Upper lobe of left lung (tissue), 6 donors: ENCODE data around the gene ZNF81. TPM values are rescaled to one million over a fixed set of nuclear protein-coding genes. Genes with fewer than 3 reads are reported as not detected.
A peak's percentile ranks its signal among the peaks of the same experiment; 100 is the strongest.
"Not testable (repeated sequence)": the region's sequence is repeated elsewhere in the genome, so short reads cannot be mapped to it uniquely, and the experiment has no call there.

Experiments
- ATAC-seq, 2 donors: fragments of 200-7000 bp; cut with Tn5 transposase; one replicate each; pipeline ENCODE4 v1.9.1; 2022; ENCODE audit warnings: mild to moderate bottlenecking in 2 of 2, moderate library complexity in 2 of 2; ENCODE audit not compliant: low FRiP score in 2 of 2
- DNase-seq, 2 donors: peaks; one replicate each; pipeline ENCODE4 v3.0.0-alpha.2; 2019 to 2020
- H3K27ac ChIP-seq, 4 donors: fragments of 200-600 bp; sonication (generic); one replicate each; pipeline ENCODE4 v1.5.1; 2016 to 2019
- H3K27me3 ChIP-seq, 4 donors: fragments of 200-600 bp; sonication (generic); one replicate each; pipeline ENCODE4 v1.5.1; 2017 to 2019
- H3K36me3 ChIP-seq, 4 donors: fragments of 200-600 bp; sonication (generic); one replicate each; pipeline ENCODE4 v1.5.1; 2016 to 2019
- H3K4me1 ChIP-seq, 4 donors: fragments of 200-600 bp; sonication (generic); one replicate each; pipeline ENCODE4 v1.5.1; 2018 to 2019
- H3K4me3 ChIP-seq, 4 donors: fragments of 200-600 bp; sonication (generic); one replicate each; pipeline ENCODE4 v1.5.1; 2017 to 2019; ENCODE audit warnings: mild to moderate bottlenecking in 2 of 4, moderate library complexity in 1 of 4
- H3K9me3 ChIP-seq, 4 donors: fragments of 200-600 bp; sonication (generic); one replicate each; pipeline ENCODE4 v1.5.1; 2018 to 2019
- CTCF ChIP-seq, 6 experiments: fragments of 450-650 bp in 4 of 6; fragments of 200-600 bp in 2 of 6; sonication (generic) in 2 of 6; IDR thresholded peaks; one replicate each; pipeline ENCODE4 v1.5.1; 2016 to 2019; ENCODE audit warnings: antibody characterized with exemption in 6 of 6
- EP300 ChIP-seq, 4 donors: sonication (generic); formaldehyde crosslinking; IDR thresholded peaks; one replicate each; pipeline ENCODE4 v1.5.1; 2017; ENCODE audit warnings: antibody characterized with exemption in 4 of 4, control low read depth in 2 of 4
- POLR2A ChIP-seq, 4 donors: fragments of 450-650 bp; IDR thresholded peaks; one replicate each; pipeline ENCODE4 v1.5.1; 2016 to 2017; ENCODE audit warnings: antibody characterized with exemption in 4 of 4, mild to moderate bottlenecking in 2 of 4
- POLR2AphosphoS5 ChIP-seq, 2 donors: sonication (generic); formaldehyde crosslinking; IDR thresholded peaks; one replicate each; pipeline ENCODE4 v1.5.1; 2017; ENCODE audit warnings: antibody characterized with exemption in 2 of 2
- WGBS, 2 donors: methylation state at CpG; one replicate each; pipeline ENCODE4 v1.1.5; 2017 to 2018; 5-methylcytosine and 5-hydroxymethylcytosine counted together
- total RNA-seq, 6 donors: library from RNA; depleted of rRNA in 4 of 6; stranded (reverse); fragments of >200 nt in 4 of 6; gene quantifications; one replicate each; pipeline versions ENCODE4 v1.1.0 to v1.2.1, GENCODE V29; 2016 to 2021
- donor health status: DM: no; HTN: no; CAD: no; lungs with moderate emphysema.
- donor health status: DM: no; HTN: yes; CAD: no; lungs with severe emphysema.

ZNF81 gene
- total RNA-seq, 6 donors from 2014 or later, result 3.2 to 22.0 (median 9.0) TPM

GRCh38 chrX:47933946-47934345, 97.2 kb downstream of the ZNF81 start:
- no peak for DNase-seq
- TF ChIP-seq CTCF (IDR thresholded peaks at IDR 0.05) (no peak), EP300 (IDR thresholded peaks at IDR 0.05) (no peak), POLR2A (IDR thresholded peaks at IDR 0.05) (no peak), POLR2AphosphoS5 (IDR thresholded peaks at IDR 0.05) (no peak)
- Histone ChIP-seq H3K36me3 (no peaks in the 10 kb centered on the region), H3K27ac (no peak overlapping the region), H3K27me3 (no peaks in the 10 kb centered on the region), H3K4me3 (no peak overlapping the region), H3K4me1 (no peaks in the 10 kb centered on the region), H3K9me3 (no peaks in the 10 kb centered on the region)
- WGBS, 2 donors, result 53 to 62% methylated on average over 5 of the region's 5 CpGs
- ATAC-seq, result no peak

GRCh38 chrX:47936224-47936939, 99.7 kb downstream of the ZNF81 start:
- H3K4me3 ChIP-seq, result peak overlapping the region in 2 of 4 donors; percentile 14 to 17

GRCh38 chrX:47936940-47937317, 100.2 kb downstream of the ZNF81 start:
- no peak for TF ChIP-seq EP300 (IDR thresholded peaks at IDR 0.05)
- no peak for TF ChIP-seq CTCF (IDR thresholded peaks at IDR 0.05)
- TF ChIP-seq POLR2A (IDR thresholded peaks at IDR 0.05), result no peak
- no peak for TF ChIP-seq POLR2AphosphoS5 (IDR thresholded peaks at IDR 0.05)
- DNase-seq, result no peak
- Histone ChIP-seq H3K4me3 (peak overlapping the region in 1 of 4 donors; percentile 17), H3K9me3 (no peaks in the 10 kb centered on the region), H3K27me3 (no peaks in the 10 kb centered on the region), H3K27ac (no peak overlapping the region), H3K36me3 (no peaks in the 10 kb centered on the region), H3K4me1 (no peaks in the 10 kb centered on the region)
- ATAC-seq, result no peak
- WGBS, 2 donors, result 62 to 70% methylated on average over 3 of the region's 3 CpGs

More at GRCh38 chrX:47936224-47936939, 99.7 kb downstream of the ZNF81 start:
- 0 to 55% methylated on average over 6 to 15 of the region's 15 CpGs for WGBS, 2 donors
- no peaks in the 10 kb centered on the region for H3K36me3 ChIP-seq
- TF ChIP-seq POLR2A (IDR thresholded peaks at IDR 0.05) (no peak), EP300 (IDR thresholded peaks at IDR 0.05) (no peak), POLR2AphosphoS5 (IDR thresholded peaks at IDR 0.05) (no peak), CTCF (IDR thresholded peaks at IDR 0.05) (no peak)
- ATAC-seq (no peak), DNase-seq (peak in 1 of 2 donors; percentile 35)
- H3K4me1 ChIP-seq, result no peaks in the 10 kb centered on the region
- no peak overlapping the region for H3K27ac ChIP-seq
- no peaks in the 10 kb centered on the region for H3K27me3 ChIP-seq
- H3K9me3 ChIP-seq, result no peaks in the 10 kb centered on the region

GRCh38 chrX:47940448-47940847, 103.7 kb downstream of the ZNF81 start:
- DNase-seq, result no peak
- H3K27me3 ChIP-seq, result no peaks in the 10 kb centered on the region
- H3K4me1 ChIP-seq, result no peaks in the 10 kb centered on the region
- H3K4me3 ChIP-seq, result no peak overlapping the region
- no peak overlapping the region for H3K27ac ChIP-seq
- H3K36me3 ChIP-seq, result no peaks in the 10 kb centered on the region
- no peak for TF ChIP-seq EP300 (IDR thresholded peaks at IDR 0.05)
- TF ChIP-seq CTCF (IDR thresholded peaks at IDR 0.05), result no peak
- no peak for TF ChIP-seq POLR2AphosphoS5 (IDR thresholded peaks at IDR 0.05)
- no peak for TF ChIP-seq POLR2A (IDR thresholded peaks at IDR 0.05)
- no peak for ATAC-seq
- WGBS, 2 donors, result 91 to 93% methylated on average over 4 of the region's 4 CpGs
- peaks cover 0 to 10% (median 0%) of the 10 kb centered on the region in 4 donors for H3K9me3 ChIP-seq

GRCh38 chrX:47941423-47941822, 104.7 kb downstream of the ZNF81 start:
- Histone ChIP-seq H3K36me3 (no peaks in the 10 kb centered on the region), H3K27ac (no peak overlapping the region), H3K9me3 (peaks cover 0 to 11% (median 0%) of the 10 kb centered on the region in 4 donors), H3K4me1 (no peaks in the 10 kb centered on the region), H3K27me3 (no peaks in the 10 kb centered on the region), H3K4me3 (no peak overlapping the region)
- TF ChIP-seq CTCF (IDR thresholded peaks at IDR 0.05) (no peak), EP300 (IDR thresholded peaks at IDR 0.05) (no peak), POLR2A (IDR thresholded peaks at IDR 0.05) (no peak), POLR2AphosphoS5 (IDR thresholded peaks at IDR 0.05) (no peak)
- no peak for ATAC-seq
- WGBS, 2 donors, result 47 to 85% methylated on average over 4 of the region's 4 CpGs
- DNase-seq, result no peak

- H3K4me3 ChIP-seq, H3K36me3 ChIP-seq, H3K27me3 ChIP-seq, H3K27ac ChIP-seq, ATAC-seq, DNase-seq, H3K4me1 ChIP-seq: not testable (repeated sequence)
- WGBS, 2 donors, result 64 to 86% methylated on average over 1 to 6 of the region's 7 CpGs
- peaks cover 0 to 18% (median 3%) of the 10 kb centered on the region in 4 donors for H3K9me3 ChIP-seq
These were observed 118.6 kb downstream of the ZNF81 start for GRCh38 chrX:47955295-47955694.
